Ascending aorta (tissue), 1 donor: ENCODE measurements around the gene TMEM39A. TPM values are rescaled to one million over a fixed set of nuclear protein-coding genes. Genes with fewer than 3 reads are reported as not detected.

Source experiments
- total RNA-seq: library from RNA; depleted of rRNA; stranded (reverse); fragments of >200 nt; gene quantifications from one replicate; pipeline ENCODE4 v1.1.0, GENCODE V29; 2016

The TMEM39A gene
- total RNA-seq, 1 donor from 2014 or later = 115 TPM

Other genes with a start within 250 kb of the TMEM39A start
- gene B4GALT4, start 222.7 kb downstream of the TMEM39A start, total RNA-seq = 6.4 TPM
- gene ARHGAP31, start 169.2 kb downstream of the TMEM39A start, total RNA-seq = 31.4 TPM
- gene POGLUT1, start 5.3 kb upstream of the TMEM39A start, total RNA-seq = 30.3 TPM
- gene TIMMDC1, start 34.9 kb upstream of the TMEM39A start, total RNA-seq = 31.1 TPM
- gene CD80, start 96.0 kb upstream of the TMEM39A start, total RNA-seq = 3.2 TPM
- 32.1 TPM for gene ADPRH, start 115.9 kb upstream of the TMEM39A start, total RNA-seq
- 15.0 TPM for gene PLA1A, start 134.3 kb upstream of the TMEM39A start, total RNA-seq
- gene POPDC2, start 197.0 kb upstream of the TMEM39A start, total RNA-seq = 4.7 TPM
- gene COX17, start 213.8 kb upstream of the TMEM39A start, total RNA-seq = 12.5 TPM
- 3.5 TPM for gene CFAP91, start 239.4 kb upstream of the TMEM39A start, total RNA-seq